Iris pigment epithelial cell (primary cell): Measurements from ENCODE around the gene KCTD4.
"Not testable (repeated sequence)": the region's sequence is repeated elsewhere in the genome, so short reads cannot be mapped to it uniquely, and the experiment has no call there.

Experiments used
- DNase-seq: peaks from one replicate; pipeline ENCODE4 v3.0.0-alpha.2; 2011; ENCODE audit warnings: low read depth

KCTD4 gene

GRCh38 chr13:45215392-45216077, 14.7 kb upstream of the KCTD4 start:
- DNase-seq: no peak

DNA sequence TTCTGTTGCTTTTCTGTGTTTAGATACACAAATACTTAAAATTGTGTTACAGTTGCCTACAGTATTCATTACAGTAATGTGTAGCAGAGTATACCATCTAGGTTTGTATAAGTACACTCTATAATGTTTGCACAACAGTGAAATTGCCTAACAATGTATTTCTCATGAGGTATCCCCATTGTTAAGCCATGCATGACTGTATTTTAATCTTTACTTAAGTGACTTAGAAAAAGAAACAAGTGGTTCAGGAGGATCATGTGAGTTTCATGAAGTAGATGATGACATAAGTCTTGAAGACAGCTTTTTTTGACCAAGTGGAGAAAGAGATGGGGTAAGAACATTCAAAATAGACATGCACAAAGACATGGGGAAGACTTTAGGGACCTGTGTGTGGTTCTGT, 8.4 kb upstream of the KCTD4 start:
- DNase-seq: peak; percentile 77

- DNase-seq: no peak
These were observed 7.3 kb upstream of the KCTD4 start for GRCh38 chr13:45208132-45208531.

DNA sequence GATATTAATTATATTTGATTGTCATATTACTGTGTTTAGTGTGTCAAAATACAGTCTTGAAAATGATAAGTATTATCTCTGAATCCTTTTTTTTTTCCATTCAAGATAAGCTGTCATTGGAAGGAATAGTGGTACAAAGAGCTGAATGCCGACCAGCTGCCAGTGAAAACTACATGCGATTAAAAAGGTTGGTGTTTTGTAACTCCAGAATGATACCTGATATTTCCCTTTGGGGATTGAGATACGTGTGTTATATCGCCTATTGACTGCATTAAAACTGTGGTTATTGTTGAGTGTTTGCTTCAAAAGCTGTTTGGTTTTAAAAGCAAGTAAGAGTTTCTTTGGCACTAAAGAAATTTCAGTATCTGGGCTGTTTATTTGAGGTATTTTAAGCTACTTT, 6.5 kb upstream of the KCTD4 start:
- DNase-seq: peak; percentile 49

GRCh38 chr13:45206340-45206739, 5.5 kb upstream of the KCTD4 start:
- peak; percentile 96 for DNase-seq

- no peak for DNase-seq
These were observed 4.3 kb upstream of the KCTD4 start for GRCh38 chr13:45205124-45205523.

DNA sequence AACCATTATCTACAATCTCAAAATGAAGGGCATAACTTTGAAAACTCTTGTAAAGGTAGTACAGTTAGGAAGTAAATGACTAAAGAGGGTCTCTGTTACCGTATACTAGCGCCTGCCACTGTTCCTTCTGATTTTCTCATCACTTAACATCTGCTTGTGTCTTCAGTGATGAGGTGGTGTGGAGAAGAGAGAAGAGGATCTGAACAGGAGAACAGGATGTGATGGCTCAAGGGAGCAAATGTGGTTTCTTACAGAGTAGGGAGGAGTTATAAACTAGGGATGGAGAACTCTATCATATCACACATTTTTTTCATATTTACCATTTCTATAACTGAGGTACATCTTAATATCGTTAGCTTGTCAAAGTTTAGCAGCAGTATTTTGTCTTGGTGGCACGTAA, 1.1 kb downstream of the KCTD4 start:
- DNase-seq: no peak

GRCh38 chr13:45198924-45199323, 1.9 kb downstream of the KCTD4 start:
- no peak for DNase-seq

DNA sequence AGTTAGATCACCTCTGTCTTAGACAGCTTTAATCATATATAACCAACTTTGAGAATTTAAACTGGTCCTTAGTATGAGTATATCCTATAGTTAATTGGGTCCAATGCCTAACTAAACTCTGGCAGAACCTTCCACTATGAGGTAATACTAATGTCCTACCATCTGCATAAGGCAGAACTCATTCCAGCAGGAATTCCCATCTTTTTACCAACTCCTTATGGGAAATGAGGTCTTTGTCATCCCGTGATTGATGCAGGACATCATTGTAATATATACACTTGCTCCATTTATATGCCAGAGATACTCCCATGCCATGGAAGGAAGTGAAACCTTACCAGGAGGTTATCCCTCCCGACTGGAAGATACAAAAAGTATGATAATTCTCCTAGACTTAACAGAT, 2.8 kb downstream of the KCTD4 start:
- DNase-seq: no peak

DNA sequence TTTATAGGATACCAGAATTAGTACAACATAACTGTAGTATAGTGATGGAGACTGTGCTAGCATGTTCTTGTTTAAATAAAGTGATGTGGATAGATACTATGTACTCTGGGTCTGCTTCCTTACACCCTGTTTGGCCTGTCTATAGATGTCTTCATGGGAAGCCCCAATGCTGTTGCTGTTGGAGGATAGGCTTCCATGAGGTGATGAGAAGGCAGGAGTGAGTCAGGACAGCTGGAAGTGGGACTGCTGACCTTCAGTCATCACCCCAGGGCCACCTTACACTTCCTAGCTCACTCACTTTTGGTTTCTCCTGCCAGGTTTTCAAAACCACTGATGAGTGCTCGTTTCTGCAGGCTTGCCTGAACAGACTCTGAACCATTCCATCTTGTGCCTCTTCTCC, 4.2 kb downstream of the KCTD4 start:
- DNase-seq: peak; percentile 66

DNA sequence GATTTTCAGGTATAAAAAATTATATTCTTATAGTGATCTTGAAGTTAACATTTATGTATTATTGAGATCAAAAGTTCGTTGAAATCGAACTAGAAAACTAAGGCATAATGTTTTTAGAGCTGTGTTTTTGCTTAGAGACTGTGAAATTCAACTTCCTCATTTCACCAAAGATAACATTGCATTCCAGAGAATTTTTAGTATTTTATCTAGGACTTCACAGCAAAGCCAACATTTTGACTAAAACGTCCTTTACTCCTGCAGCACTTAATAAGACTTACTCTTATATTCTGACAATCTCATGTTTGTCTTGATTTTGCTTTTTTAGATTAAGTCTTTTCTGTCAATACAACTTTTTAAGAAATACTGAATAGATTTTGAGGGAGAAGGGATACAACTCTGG, 4.7 kb downstream of the KCTD4 start:
- no peak for DNase-seq

DNA sequence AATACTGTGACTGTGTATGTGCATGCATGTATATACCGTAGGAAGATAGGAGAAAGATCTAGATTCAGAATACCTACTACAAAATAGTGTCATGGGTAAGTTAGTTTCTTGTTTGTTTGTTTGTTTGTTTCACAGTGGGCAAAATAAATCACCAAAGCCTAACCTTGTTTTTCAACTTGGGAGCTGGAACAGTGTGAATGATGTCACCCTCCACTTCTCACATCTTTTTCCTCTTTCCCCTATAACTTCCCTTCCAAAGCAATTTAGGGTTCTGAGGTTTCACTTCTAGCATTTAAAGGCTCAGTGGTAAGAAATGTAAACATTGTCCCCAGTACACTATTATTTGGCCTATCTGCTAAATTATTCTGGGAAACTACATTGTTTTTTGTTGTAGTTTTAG, 5.4 kb downstream of the KCTD4 start:
- peak; percentile 33 for DNase-seq

DNA sequence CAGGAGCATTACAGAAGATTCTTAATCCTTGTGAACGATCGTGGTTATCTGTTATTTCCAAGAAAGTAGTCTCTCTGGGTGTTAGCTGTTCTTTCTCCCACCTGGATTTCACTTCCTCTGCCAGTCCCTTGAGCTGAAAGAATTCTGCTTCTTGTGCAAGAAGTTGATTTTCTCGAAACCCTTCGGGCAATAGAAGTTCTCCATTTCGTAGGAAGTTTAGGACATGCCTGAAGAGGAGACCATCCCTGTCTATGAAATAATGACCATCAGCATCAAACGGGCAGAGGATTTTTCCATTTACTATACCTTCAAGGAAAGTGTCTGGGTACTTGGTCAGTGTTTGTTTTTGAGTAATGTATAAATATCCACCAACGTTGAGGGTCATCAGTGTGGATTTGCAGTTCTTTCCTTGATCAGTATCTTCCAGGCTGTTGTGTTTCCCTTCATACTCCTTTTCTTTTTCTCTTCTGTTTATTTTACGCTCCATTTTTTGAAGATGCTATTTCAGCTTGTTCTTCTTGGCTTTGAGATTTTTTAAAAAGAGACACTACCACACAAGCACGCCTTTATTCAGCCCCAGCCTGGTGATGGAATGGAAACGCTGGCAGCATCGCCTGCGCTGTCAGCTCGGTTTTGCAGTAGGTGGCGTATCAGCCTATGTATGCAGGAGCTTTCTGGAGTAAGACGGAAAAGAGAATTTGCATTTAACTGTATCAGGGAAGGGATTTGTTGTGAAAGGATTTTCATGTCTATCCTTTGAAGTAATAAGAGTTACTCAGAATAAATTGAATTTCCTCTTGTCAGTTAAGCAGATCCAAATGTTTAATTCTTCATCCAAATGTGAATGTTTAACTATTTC, 6.5 kb downstream of the KCTD4 start:
- peak; percentile 69 for DNase-seq

- DNase-seq: no peak
These were observed 9.0 kb downstream of the KCTD4 start for GRCh38 chr13:45191874-45192273.

- peak; percentile 37 for DNase-seq
These were observed 11.3 kb downstream of the KCTD4 start for GRCh38 chr13:45189511-45189910.

DNA sequence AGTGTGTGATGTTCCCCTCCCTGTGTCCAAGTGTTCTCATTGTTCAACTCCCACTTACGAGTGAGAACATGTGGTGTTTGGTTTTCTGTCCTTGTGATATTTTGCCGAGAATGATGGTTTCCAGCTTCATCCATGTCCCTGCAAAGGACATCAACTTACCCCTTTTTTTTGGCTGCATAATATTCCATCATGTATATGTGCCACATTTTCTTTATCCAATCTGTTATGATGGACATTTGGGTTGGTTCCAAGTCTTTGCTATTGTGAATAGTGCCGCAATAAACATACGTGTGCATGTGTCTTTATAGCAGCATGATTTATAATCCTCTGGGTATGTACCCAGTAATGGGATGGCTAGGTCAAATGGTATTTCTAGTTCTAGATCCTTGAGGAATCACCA, 11.8 kb downstream of the KCTD4 start:
- DNase-seq: not testable (repeated sequence)

DNA sequence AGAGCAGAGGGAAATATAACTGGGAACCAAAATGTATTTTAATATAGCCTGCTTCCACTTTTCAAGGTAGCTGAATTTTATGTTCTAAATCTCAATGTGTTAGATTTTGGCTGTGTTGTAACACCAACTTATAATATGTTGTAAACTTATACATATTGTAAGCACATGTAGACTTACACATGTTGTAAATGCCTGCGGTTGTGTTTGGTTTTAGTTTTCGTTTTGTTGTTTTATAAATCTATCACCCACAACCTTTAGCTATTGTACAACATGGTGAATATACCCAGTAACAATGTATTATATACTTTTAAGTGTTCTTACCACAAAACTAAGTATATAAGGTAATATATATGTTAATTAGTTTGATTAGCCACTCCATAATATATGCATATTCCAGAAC, 15.6 kb downstream of the KCTD4 start:
- no peak for DNase-seq

DNA sequence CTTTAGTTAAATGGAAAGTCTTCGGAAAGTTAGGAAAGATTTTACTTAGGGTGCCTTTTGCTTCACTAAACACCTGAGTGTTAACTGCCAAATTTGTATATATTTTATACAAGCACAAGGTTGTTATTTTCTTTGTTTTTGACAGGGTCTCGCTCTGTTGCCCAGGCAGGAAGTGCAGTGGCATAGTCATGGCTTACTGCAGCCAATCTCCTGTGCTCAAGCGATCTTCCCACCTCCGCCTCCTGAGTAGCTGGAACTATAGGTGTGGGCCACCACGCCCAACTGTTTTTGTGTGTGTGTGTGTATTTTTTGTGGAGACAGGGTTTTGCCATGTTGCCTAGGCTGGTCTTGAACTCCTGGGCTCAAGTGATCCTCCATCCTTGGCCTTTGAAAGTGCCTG, 16.2 kb downstream of the KCTD4 start:
- DNase-seq: no peak

DNA sequence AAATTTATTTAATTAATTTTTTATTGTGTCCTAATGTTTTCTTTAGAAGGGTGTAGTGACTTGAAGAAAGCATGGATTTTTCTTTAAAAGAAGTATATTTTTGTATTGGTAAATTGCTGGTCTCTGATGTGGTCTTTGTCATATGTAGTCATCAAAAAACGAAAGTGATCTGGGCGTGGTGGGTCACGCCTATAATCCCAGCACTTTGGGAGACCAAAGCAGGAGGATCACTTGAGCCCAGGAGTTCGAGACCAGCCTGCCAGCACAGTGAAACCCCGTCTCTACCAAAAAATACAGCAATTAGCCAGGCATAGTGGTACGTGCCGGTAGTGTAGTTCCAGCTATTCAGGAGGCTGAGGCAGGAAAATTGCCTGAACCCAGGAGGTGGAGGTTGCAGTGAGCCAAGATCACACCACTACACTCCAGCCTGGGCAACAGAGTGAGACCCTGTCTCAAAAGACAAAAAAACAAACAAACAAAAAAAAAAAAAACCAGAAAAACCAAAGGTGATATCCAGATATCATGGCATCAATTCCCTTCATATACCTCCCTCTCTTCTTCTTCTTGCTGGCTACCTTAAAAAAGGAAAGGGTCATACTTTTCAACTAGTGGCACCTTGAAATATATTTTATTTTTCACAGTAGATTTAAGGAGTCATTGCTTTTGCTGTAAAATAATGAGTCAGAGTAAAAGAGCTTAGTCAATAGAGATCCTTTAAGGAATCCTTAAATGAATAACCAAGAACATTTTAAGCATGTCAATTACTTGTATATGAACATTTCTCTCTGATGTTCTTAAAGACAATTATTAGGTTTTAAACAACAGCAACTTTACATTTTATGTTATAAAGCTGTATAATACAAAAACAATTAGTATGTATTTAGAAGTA, 19.9 kb downstream of the KCTD4 start:
- peak; percentile 34 for DNase-seq

DNA sequence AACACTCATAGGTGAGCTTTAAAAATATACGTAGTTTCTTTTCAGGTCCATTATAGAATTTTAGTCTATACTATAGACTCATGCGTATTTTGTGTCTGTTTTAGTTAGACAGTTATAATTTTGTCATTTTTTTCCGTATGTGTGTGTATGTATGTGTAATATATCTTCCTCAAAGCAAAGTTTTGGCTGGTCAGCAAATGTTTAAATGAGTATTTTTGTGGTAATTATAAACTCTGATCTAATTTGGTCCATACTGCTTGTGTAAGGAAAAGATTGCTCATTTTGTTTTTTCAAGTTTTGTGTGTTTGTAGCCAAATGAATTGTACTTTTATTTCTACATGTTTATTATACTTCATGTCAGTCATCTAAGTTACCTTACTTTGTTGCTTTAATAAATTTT, 20.5 kb downstream of the KCTD4 start:
- no peak for DNase-seq

DNA sequence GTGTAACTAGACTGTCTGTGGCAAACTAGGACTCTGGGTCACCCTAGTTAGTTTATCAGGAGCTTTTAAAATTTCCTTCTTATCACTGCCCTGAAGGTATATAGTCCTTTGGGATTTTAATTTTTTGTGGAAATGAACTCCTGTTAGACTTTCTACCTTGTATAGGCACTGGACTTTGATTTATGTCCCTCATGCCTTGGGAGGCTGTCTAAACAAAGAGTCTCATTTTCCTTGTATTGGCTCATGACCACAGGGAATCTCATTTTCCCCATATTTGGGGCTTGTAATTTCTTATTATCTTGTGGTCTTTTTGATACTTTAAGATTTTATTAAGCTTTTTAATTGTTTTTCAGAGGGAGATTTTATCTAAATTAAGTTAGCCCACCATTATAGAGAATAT, 21.4 kb downstream of the KCTD4 start:
- DNase-seq: no peak

DNA sequence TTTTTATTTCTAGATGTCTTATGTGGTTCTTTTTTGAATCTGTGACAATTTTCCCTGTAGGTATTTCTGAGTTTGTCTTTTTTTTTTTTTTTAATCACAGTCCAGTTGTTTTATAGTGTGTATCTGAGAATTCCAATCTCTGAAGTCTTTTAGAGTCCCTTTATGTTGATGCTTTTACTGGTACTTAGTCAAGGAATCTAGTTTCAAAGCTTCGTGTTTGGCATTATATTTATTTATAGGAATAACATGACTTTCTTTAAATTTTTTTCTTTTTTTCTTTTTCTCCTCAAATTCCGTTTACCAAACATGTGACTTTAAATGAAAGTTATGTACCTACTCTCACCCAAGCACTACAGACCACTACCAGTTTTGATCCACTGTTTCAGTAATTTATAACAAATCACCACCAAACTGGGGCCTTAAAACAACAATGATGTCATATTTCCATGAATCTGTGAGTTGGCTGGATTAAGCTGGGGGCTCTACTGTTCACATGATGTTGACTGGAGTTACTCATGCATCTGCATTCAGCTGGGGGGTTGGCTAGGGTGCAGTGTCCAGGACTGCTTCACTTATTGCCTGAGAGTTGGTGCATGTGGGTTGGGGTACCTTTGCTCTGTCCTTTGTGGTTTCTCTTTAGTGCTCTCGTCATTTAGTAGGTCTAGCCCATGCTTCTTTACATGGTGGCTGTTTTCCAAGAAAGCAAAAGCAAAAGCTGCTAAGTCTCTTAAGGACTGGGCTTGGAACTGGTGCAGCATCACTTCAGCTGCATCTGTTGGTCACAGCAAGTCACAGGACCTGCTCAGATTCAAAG, 22.3 kb downstream of the KCTD4 start:
- DNase-seq: peak; percentile 95
